Measurements from ENCODE around the gene NECTIN2. TPM values are rescaled to one million over a fixed set of nuclear protein-coding genes. Genes with fewer than 3 reads are reported as not detected.

The NECTIN2 gene
- total RNA-seq, 2 experiments from 2014 or later: not detected

DNA sequence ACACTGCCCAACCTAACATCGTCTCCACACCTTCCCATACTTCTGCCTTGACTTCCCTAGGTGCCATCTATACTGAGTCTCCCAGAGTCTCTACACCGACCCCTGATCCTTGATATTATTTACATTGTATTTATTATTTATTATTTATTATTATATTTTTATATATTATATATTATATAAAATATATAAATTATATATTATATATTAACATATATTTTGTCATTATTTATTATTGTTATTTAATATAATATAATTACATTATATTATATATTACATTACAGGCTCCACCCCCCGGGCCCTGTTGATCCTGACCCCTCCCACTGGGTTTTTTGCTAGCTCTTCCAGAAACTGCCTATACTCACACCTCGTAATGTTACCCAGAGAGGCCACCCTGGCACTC is 26.6 kb downstream of the NECTIN2 start:
- CTCF ChIA-PET (ENCODE audit: unreplicated experiment): no interaction called here
- intact Hi-C loops (cut with micrococcal nuclease; ENCODE audit: unreplicated experiment): no loop called here
- TF ChIP-seq EZH2phosphoT487 (IDR thresholded peaks at IDR 0.05; ENCODE audit: borderline replicate concordance, low read depth, low read length): no peak
- TF ChIP-seq, protein P1, sequence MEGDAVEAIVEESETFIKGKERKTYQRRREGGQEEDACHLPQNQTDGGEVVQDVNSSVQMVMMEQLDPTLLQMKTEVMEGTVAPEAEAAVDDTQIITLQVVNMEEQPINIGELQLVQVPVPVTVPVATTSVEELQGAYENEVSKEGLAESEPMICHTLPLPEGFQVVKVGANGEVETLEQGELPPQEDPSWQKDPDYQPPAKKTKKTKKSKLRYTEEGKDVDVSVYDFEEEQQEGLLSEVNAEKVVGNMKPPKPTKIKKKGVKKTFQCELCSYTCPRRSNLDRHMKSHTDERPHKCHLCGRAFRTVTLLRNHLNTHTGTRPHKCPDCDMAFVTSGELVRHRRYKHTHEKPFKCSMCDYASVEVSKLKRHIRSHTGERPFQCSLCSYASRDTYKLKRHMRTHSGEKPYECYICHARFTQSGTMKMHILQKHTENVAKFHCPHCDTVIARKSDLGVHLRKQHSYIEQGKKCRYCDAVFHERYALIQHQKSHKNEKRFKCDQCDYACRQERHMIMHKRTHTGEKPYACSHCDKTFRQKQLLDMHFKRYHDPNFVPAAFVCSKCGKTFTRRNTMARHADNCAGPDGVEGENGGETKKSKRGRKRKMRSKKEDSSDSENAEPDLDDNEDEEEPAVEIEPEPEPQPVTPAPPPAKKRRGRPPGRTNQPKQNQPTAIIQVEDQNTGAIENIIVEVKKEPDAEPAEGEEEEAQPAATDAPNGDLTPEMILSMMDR (conservative IDR thresholded peaks at IDR 0.05; ENCODE audit: low read length): no peak

DNA sequence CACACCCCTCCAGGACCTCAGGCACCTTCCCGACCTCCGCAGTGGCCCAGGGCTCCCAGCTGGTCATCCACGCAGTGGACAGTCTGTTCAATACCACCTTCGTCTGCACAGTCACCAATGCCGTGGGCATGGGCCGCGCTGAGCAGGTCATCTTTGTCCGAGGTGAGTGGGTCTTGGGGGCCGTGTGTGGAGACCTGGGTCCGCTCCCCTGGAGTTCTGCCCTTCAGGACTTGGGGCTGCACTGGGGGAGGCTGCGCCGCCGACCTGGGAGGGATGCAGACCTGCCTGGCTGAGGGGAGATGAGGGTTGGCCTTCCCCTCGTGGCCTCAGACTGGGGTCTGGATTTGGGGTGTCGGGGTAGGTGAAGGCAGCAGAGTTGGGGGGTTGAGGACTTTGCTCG is 28.2 kb downstream of the NECTIN2 start:
- no peak overlapping the region for H3K4me2 ChIP-seq (ENCODE audit: low read length)
- H3K27ac ChIP-seq (ENCODE audit: low read depth, low read length, poor library complexity, severe bottlenecking): no peak overlapping the region
- no peak for DNase-seq (ENCODE audit: low spot score)
- TF ChIP-seq, protein P1 (conservative IDR thresholded peaks at IDR 0.05; ENCODE audit: low read length): no peak
- TF ChIP-seq EZH2phosphoT487 (IDR thresholded peaks at IDR 0.05; ENCODE audit: borderline replicate concordance, low read depth, low read length): no peak
- no peaks in the 10 kb centered on the region for H3K36me3 ChIP-seq (ENCODE audit: insufficient read depth, low read length)
- no peak overlapping the region for H2AFZ ChIP-seq (ENCODE audit: low read length)
- peaks cover 10% of the 10 kb centered on the region for H3K4me1 ChIP-seq (ENCODE audit: insufficient read depth, low read length, poor library complexity, severe bottlenecking)
- intact Hi-C loops (cut with micrococcal nuclease; ENCODE audit: unreplicated experiment): no loop called here
- no peaks in the 10 kb centered on the region for H4K20me1 ChIP-seq (ENCODE audit: insufficient read depth, low read length)
- no peaks in the 10 kb centered on the region for H3K9me2 ChIP-seq (ENCODE audit: insufficient read depth, low read length)
- CTCF ChIA-PET (ENCODE audit: unreplicated experiment): no interaction called here
- no TSS peak for BruUV-seq (replicated peaks)
- no peaks in the 10 kb centered on the region for H3K9me3 ChIP-seq (ENCODE audit: low read length)
- POLR2A ChIA-PET: no interaction called here
- no peaks in the 10 kb centered on the region for H3K79me2 ChIP-seq (ENCODE audit: insufficient read depth, low read depth, low read length)
- H3K4me3 ChIP-seq (ENCODE audit: low read depth, low read length, poor library complexity, severe bottlenecking): no peak overlapping the region

More for the DNA sequence above, 26.6 kb downstream of the NECTIN2 start:
- Histone ChIP-seq H3K4me1 (ENCODE audit: insufficient read depth, low read length, poor library complexity, severe bottlenecking) (peaks cover 10% of the 10 kb centered on the region), H3K36me3 (ENCODE audit: insufficient read depth, low read length) (no peaks in the 10 kb centered on the region), H4K20me1 (ENCODE audit: insufficient read depth, low read length) (no peaks in the 10 kb centered on the region), H3K9me2 (ENCODE audit: insufficient read depth, low read length) (no peaks in the 10 kb centered on the region), H3K79me2 (ENCODE audit: insufficient read depth, low read depth, low read length) (no peaks in the 10 kb centered on the region), H3K4me3 (ENCODE audit: low read depth, low read length, poor library complexity, severe bottlenecking) (no peak overlapping the region), H3K4me2 (ENCODE audit: low read length) (no peak overlapping the region), H2AFZ (ENCODE audit: low read length) (no peak overlapping the region), H3K27ac (ENCODE audit: low read depth, low read length, poor library complexity, severe bottlenecking) (no peak overlapping the region), H3K9me3 (ENCODE audit: low read length) (no peaks in the 10 kb centered on the region)
- no TSS peak for BruUV-seq (replicated peaks)
- DNase-seq (ENCODE audit: low spot score): no peak
- POLR2A ChIA-PET: no interaction called here

DNA sequence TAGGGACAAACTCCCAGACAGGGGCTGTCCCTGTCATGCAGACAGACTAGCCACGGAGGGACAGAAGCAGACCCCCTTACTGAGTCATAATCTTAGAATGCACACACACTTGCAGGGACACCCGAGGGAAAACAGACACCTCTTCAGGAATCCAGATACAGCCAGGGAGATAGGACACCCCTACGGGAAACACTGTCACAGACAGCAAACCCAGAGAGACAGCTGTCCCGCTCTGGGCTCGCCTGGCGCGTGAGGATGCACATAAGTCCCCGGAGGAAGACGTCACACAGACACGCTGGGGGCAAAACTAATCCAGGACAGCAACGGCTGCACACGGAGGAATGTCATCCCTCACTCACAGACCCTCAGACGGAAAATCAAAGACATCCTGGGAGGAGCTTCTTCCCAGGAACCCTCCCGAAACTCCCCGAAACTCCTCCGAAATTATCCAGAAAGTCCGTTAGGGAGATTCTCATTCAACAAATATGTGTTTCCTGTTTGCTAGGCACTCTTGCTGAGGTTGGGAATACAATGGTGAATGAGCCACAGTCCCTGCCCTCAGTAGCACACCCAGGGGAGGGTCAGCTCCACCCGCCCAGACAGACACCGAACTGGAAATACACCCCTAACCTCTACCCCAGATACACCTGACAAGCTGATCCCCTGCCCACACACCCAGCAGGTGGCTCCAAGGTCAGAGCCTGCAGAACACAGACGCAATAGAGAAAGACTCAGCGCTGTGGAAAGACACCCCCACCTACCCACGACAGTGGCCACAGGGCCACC is 29.8 kb downstream of the NECTIN2 start:
- TF ChIP-seq, protein P1 (conservative IDR thresholded peaks at IDR 0.05; ENCODE audit: low read length): no peak
- TF ChIP-seq EZH2phosphoT487 (IDR thresholded peaks at IDR 0.05; ENCODE audit: borderline replicate concordance, low read depth, low read length): no peak
- H3K27ac ChIP-seq (ENCODE audit: low read depth, low read length, poor library complexity, severe bottlenecking): no peak overlapping the region
- no peak overlapping the region; the same call in 1 of the 2 replicates for H2AFZ ChIP-seq (ENCODE audit: low read length)
- BruUV-seq (replicated peaks): no TSS peak
- no peaks in the 10 kb centered on the region for H3K36me3 ChIP-seq (ENCODE audit: insufficient read depth, low read length)
- POLR2A ChIA-PET: no interaction called here
- intact Hi-C loops (cut with micrococcal nuclease; ENCODE audit: unreplicated experiment): no loop called here
- CTCF ChIA-PET (ENCODE audit: unreplicated experiment): no interaction called here
- no peak overlapping the region for H3K4me2 ChIP-seq (ENCODE audit: low read length)
- no peaks in the 10 kb centered on the region for H3K9me3 ChIP-seq (ENCODE audit: low read length)
- no peaks in the 10 kb centered on the region for H4K20me1 ChIP-seq (ENCODE audit: insufficient read depth, low read length)
- no peaks in the 10 kb centered on the region for H3K79me2 ChIP-seq (ENCODE audit: insufficient read depth, low read depth, low read length)
- no peak overlapping the region for H3K4me3 ChIP-seq (ENCODE audit: low read depth, low read length, poor library complexity, severe bottlenecking)
- peaks cover 10% of the 10 kb centered on the region for H3K4me1 ChIP-seq (ENCODE audit: insufficient read depth, low read length, poor library complexity, severe bottlenecking)
- DNase-seq (ENCODE audit: low spot score): no peak
- H3K9me2 ChIP-seq (ENCODE audit: insufficient read depth, low read length): no peaks in the 10 kb centered on the region
